Parietal lobe (tissue), 2 donors: ENCODE measurements around the gene SUMO2. TPM values are rescaled to one million over a fixed set of nuclear protein-coding genes. Genes with fewer than 3 reads are reported as not detected.

ENCODE experiments used
- small RNA-seq: library from RNA; depleted of rRNA; stranded (forward); fragments of <200 nt; gene quantifications from one replicate; pipeline ENCODE3, GENCODE V24; 2014; ENCODE audit warnings: low replicate concordance
- total RNA-seq: library from RNA; depleted of rRNA; stranded (reverse); fragments of >200 nt; gene quantifications from one replicate; pipeline ENCODE4 v1.2.3, GENCODE V29; 2014

Gene SUMO2
- 135 TPM for total RNA-seq

GRCh38 chr17:75182569-75183436 is at the start of gene SUMO2:
SUMO2 (minus strand) TSS chr17:75182959; CDS start chr17:75182834, 125 bp downstream.

GRCh38 chr17:75205037-75205792 is 22.5 kb upstream of the SUMO2 start, which contains the start of gene NUP85:
NUP85 (plus strand) TSS chr17:75205679; CDS start chr17:75205762, 83 bp downstream.

GRCh38 chr17:75154195-75155106 is 28.3 kb downstream of the SUMO2 start, which contains the start of gene JPT1:
JPT1 (minus strand) TSS chr17:75154512; CDS start chr17:75154397, 115 bp downstream.

GRCh38 chr17:75131278-75132017 is 51.3 kb downstream of the SUMO2 start, which contains the start of gene NT5C:
NT5C (minus strand) TSS chr17:75131742; CDS start chr17:75131707, 35 bp downstream.

Small RNAs within 50 kb of the gene (small RNA-seq; reads per million reads assigned to genes)
- gene RF00019: not detected

Other genes with a start within 250 kb of the SUMO2 start
- gene OTOP3, start 247.1 kb downstream of the SUMO2 start, total RNA-seq: not detected
- 30.4 TPM for gene HID1, start 210.2 kb downstream of the SUMO2 start, total RNA-seq
- gene CDR2L, start 195.3 kb downstream of the SUMO2 start, total RNA-seq: 8.8 TPM
- 11.3 TPM for gene MRPL58, start 170.3 kb downstream of the SUMO2 start, total RNA-seq
- gene ATP5PD, start 136.0 kb downstream of the SUMO2 start, total RNA-seq: 92.0 TPM
- 34.1 TPM for gene KCTD2, start 135.7 kb downstream of the SUMO2 start, total RNA-seq
- gene SLC16A5, start 95.0 kb downstream of the SUMO2 start, total RNA-seq: 1.3 TPM
- gene ARMC7, start 73.0 kb downstream of the SUMO2 start, total RNA-seq: 4.7 TPM
- gene NT5C, start 51.2 kb downstream of the SUMO2 start, total RNA-seq: 23.2 TPM
- 451 TPM for gene JPT1, start 28.4 kb downstream of the SUMO2 start, total RNA-seq
- 38.8 TPM for gene NUP85, start 22.7 kb upstream of the SUMO2 start, total RNA-seq
- gene GGA3, start 78.6 kb upstream of the SUMO2 start, total RNA-seq: 16.3 TPM
- gene MRPS7, start 78.9 kb upstream of the SUMO2 start, total RNA-seq: 29.4 TPM
- 6.9 TPM for gene MIF4GD, start 88.3 kb upstream of the SUMO2 start, total RNA-seq
- 11.9 TPM for gene SLC25A19, start 106.5 kb upstream of the SUMO2 start, total RNA-seq
- gene GRB2, start 222.7 kb upstream of the SUMO2 start, total RNA-seq: 141 TPM